Esophagus muscularis mucosa (tissue), 4 donors: ENCODE measurements around the gene ZDHHC15. TPM values are rescaled to one million over a fixed set of nuclear protein-coding genes. Genes with fewer than 3 reads are reported as not detected.
"Not testable (repeated sequence)": the region's sequence is repeated elsewhere in the genome, so short reads cannot be mapped to it uniquely, and the experiment has no call there.

ENCODE experiments used
- DNase-seq: peaks from one replicate; pipeline ENCODE4 v3.0.0-alpha.2; 2017; ENCODE audit errors: extremely low spot score
- H3K27ac ChIP-seq, 4 donors: fragments of 200-600 bp; sonication (generic); replicated peaks in 1 of 4; 1 replicate in 3 of 4; 2 replicates in 1 of 4; pipeline ENCODE4 v1.5.1; 2016 to 2019; ENCODE audit warnings: mild to moderate bottlenecking in 1 of 4
- H3K27me3 ChIP-seq, 4 donors: fragments of 200-600 bp; sonication (generic); one replicate each; pipeline versions ENCODE4 v1.5.1 to v1.6.0; 2016 to 2019
- H3K36me3 ChIP-seq, 4 donors: fragments of 200-600 bp; sonication (generic); one replicate each; pipeline ENCODE4 v1.5.1; 2016 to 2019
- H3K4me1 ChIP-seq, 4 donors: fragments of 200-600 bp; sonication (generic); one replicate each; pipeline ENCODE4 v1.5.1; 2016 to 2019
- H3K4me3 ChIP-seq, 4 donors: fragments of 200-600 bp; sonication (generic); 1 replicate in 2 of 4; 2 replicates in 2 of 4; pipeline ENCODE4 v1.5.1; 2016 to 2019; ENCODE audit warnings: mild to moderate bottlenecking in 4 of 4, moderate library complexity in 1 of 4
- H3K9me3 ChIP-seq, 4 donors: fragments of 200-600 bp; sonication (generic); 1 replicate in 3 of 4; 2 replicates in 1 of 4; pipeline ENCODE4 v1.5.1; 2016 to 2019
- EP300 ChIP-seq: sonication (generic); formaldehyde crosslinking; IDR thresholded peaks from one replicate; pipeline ENCODE4 v1.6.1; 2017; ENCODE audit warnings: antibody characterized with exemption
- POLR2A ChIP-seq: fragments of 450-650 bp; IDR thresholded peaks from one replicate; pipeline ENCODE4 v1.6.1; 2017; ENCODE audit warnings: antibody characterized with exemption, moderate library complexity, mild to moderate bottlenecking, low read depth
- POLR2AphosphoS5 ChIP-seq, 2 donors: sonication (generic); formaldehyde crosslinking; IDR thresholded peaks; one replicate each; pipeline ENCODE4 v1.6.1; 2017; ENCODE audit warnings: antibody characterized with exemption in 2 of 2
- WGBS: methylation state at CpG from one replicate; pipeline ENCODE4 v1.1.5; 2018; 5-methylcytosine and 5-hydroxymethylcytosine counted together
- intact Hi-C: fragments of 100-400 bp; cut with DNase I; formaldehyde crosslinking; loops from one replicate; pipeline ENCODE4 v1.15.1; 2023
- total RNA-seq, 4 donors: library from RNA; depleted of rRNA; stranded (reverse); fragments of >200 nt; gene quantifications; one replicate each; pipeline versions ENCODE4 v1.1.0 to v1.2.1, GENCODE V29; 2016
- TF ChIP-seq, protein P1 (sequence below), 3 experiments: fragments of 200-600 bp in 2 of 3; fragments of 450-650 bp in 1 of 3; sonication (generic) in 2 of 3; IDR thresholded peaks; one replicate each; pipeline ENCODE4 v1.5.1; 2017 to 2019; ENCODE audit warnings: antibody characterized with exemption in 3 of 3, mild to moderate bottlenecking in 2 of 3, moderate library complexity in 1 of 3

Gene ZDHHC15, protein sequence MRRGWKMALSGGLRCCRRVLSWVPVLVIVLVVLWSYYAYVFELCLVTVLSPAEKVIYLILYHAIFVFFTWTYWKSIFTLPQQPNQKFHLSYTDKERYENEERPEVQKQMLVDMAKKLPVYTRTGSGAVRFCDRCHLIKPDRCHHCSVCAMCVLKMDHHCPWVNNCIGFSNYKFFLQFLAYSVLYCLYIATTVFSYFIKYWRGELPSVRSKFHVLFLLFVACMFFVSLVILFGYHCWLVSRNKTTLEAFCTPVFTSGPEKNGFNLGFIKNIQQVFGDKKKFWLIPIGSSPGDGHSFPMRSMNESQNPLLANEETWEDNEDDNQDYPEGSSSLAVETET
- total RNA-seq = 1 to 10 TPM; 2.0 to 5.4 (median 3.1) TPM

- H3K4me1 ChIP-seq = peaks cover 0 to 34% (median 19%) of the 10 kb centered on the region in 4 donors
- peak within 1 kb of the TSS; percentile 56 to 62 (median 60) for H3K4me3 ChIP-seq
- H3K36me3 ChIP-seq = no peaks in the 10 kb centered on the region
- H3K9me3 ChIP-seq = no peaks in the 10 kb centered on the region
- TF ChIP-seq, protein P1, sequence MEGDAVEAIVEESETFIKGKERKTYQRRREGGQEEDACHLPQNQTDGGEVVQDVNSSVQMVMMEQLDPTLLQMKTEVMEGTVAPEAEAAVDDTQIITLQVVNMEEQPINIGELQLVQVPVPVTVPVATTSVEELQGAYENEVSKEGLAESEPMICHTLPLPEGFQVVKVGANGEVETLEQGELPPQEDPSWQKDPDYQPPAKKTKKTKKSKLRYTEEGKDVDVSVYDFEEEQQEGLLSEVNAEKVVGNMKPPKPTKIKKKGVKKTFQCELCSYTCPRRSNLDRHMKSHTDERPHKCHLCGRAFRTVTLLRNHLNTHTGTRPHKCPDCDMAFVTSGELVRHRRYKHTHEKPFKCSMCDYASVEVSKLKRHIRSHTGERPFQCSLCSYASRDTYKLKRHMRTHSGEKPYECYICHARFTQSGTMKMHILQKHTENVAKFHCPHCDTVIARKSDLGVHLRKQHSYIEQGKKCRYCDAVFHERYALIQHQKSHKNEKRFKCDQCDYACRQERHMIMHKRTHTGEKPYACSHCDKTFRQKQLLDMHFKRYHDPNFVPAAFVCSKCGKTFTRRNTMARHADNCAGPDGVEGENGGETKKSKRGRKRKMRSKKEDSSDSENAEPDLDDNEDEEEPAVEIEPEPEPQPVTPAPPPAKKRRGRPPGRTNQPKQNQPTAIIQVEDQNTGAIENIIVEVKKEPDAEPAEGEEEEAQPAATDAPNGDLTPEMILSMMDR (IDR thresholded peaks at IDR 0.05) = no peak
- TF ChIP-seq EP300 (no peak), POLR2AphosphoS5 (IDR thresholded peaks at IDR 0.05) (peak; percentile 54 to 68), POLR2A (no peak)
- peak within 1 kb of the TSS; percentile 76 to 82 (median 78) for H3K27ac ChIP-seq
- peaks cover 0 to 3% (median 0%) of the 10 kb centered on the region in 4 donors for H3K27me3 ChIP-seq
- peak; percentile 90 for DNase-seq
- intact Hi-C loops = loop anchor here (10.0 kb wide), 1 partner anchor 72 kb away; no protein-coding TSS in a partner anchor
- 44% methylated on average over 29 of the region's 45 CpGs for WGBS
Observed at GRCh38 chrX:75522565-75523431, at the start of gene ZDHHC15. Gene ZDHHC15, minus strand, starts transcription at chrX:75523037. Its CDS starts 13 bp downstream, at chrX:75523024.

DNA sequence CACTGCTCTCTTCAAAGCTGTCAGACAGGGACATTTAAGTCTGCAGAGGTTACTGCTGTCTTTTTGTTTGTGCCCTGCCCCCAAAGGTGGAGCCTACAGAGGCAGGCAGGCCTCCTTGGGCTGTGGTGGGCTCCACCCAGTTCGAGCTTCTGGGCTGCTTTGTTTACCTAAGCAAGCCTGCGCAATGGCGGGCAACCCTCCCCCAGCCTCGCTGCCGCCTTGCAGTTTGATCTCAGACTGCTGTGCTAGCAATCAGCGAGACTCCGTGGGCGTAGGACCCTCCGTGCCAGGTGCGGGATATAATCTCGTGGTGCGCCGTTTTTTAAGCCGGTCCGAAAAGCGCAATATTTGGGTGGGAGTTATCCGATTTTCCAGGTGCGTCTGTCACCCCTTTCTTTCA lies 37.7 kb upstream of the ZDHHC15 start:
- intact Hi-C loops, H3K9me3 ChIP-seq, H3K27ac ChIP-seq, H3K36me3 ChIP-seq, H3K4me1 ChIP-seq, H3K4me3 ChIP-seq, DNase-seq, H3K27me3 ChIP-seq: not testable (repeated sequence)
- 83% methylated on average over 17 of the region's 18 CpGs for WGBS

DNA sequence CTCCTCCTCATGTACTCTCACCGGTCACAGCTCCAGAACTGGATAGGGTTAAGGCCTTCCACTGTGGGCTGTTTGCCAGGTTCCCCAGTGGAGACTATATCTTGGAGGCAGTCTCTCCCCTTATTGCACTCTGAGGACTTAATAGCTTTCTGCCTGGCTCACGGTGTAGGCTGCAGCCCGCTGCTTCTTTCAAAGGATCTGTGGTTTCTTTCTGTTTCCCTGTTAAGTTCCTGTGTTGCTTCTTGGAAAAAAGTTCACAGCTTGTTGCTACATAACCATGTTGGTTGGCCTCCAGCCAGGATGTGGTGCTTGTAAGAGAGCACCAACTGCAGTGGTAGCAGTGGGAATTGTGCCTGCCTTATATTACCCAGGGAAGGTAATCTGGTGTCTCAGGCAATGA lies 24.9 kb upstream of the ZDHHC15 start:
- H3K36me3 ChIP-seq = no peaks in the 10 kb centered on the region
- peaks cover 0 to 26% (median 14%) of the 10 kb centered on the region in 4 donors for H3K4me1 ChIP-seq
- peaks cover 0 to 9% (median 0%) of the 10 kb centered on the region in 4 donors for H3K9me3 ChIP-seq
- no peaks in the 10 kb centered on the region for H3K27me3 ChIP-seq
- intact Hi-C loops = no loop called here
- H3K27ac ChIP-seq = peak overlapping the region in 2 of 4 donors; percentile 17 to 30
- no peak for TF ChIP-seq EP300
- TF ChIP-seq POLR2A = no peak
- TF ChIP-seq, protein P1 (IDR thresholded peaks at IDR 0.05) = no peak
- no peak for TF ChIP-seq POLR2AphosphoS5 (IDR thresholded peaks at IDR 0.05)
- no peak for DNase-seq
- peak overlapping the region in 2 of 4 donors; percentile 12 to 14 for H3K4me3 ChIP-seq
- 56% methylated on average over 2 of the region's 3 CpGs for WGBS

- DNase-seq = no peak
- no peaks in the 10 kb centered on the region for H3K36me3 ChIP-seq
- peak overlapping the region in 1 of 4 donors; percentile 30 for H3K27ac ChIP-seq
- no peaks in the 10 kb centered on the region for H3K27me3 ChIP-seq
- TF ChIP-seq, protein P1 (IDR thresholded peaks at IDR 0.05) = no peak
- TF ChIP-seq POLR2AphosphoS5 (IDR thresholded peaks at IDR 0.05) (no peak), EP300 (no peak), POLR2A (no peak)
- 70% methylated on average over 2 of the region's 2 CpGs for WGBS
- no peak overlapping the region for H3K4me3 ChIP-seq
- intact Hi-C loops = no loop called here
- H3K9me3 ChIP-seq = peaks cover 0 to 9% (median 0%) of the 10 kb centered on the region in 4 donors
- H3K4me1 ChIP-seq = peaks cover 0 to 18% (median 14%) of the 10 kb centered on the region in 4 donors
Observed at GRCh38 chrX:75546724-75547511, 24.1 kb upstream of the ZDHHC15 start.
